H1 (cell line): ENCODE results near the gene GPS1. TPM values are rescaled to one million over a fixed set of nuclear protein-coding genes. Genes with fewer than 3 reads are reported as not detected.
A peak's percentile ranks its signal among the peaks of the same experiment; 100 is the strongest.

Experiments
- CTCF ChIA-PET: fragments of 300-600 bp; sonication (Branson Sonifier 250); formaldehyde crosslinking; loops from one replicate; lab custom pipeline; 2021; ENCODE audit not compliant: partially characterized antibody; lab: Charles Lee
- POLR2A ChIA-PET: fragments of 300-600 bp; sonication (Branson Sonifier 250); formaldehyde crosslinking; loops from one replicate; lab custom pipeline; 2021; ENCODE audit warnings: inconsistent platforms; ENCODE audit not compliant: partially characterized antibody; lab: Charles Lee
- DNase-seq, 2 experiments: peaks; one replicate each; pipeline versions ENCODE4 v3.0.0 to v3.0.0-alpha.2; 2010 to 2022; ENCODE audit warnings: low spot score in 2 of 2, low read depth in 1 of 2, mixed read lengths in 1 of 2
- FAIRE-seq: peaks from 2 replicates; lab custom pipeline; 2011; peaks lifted over from hg19 to GRCh38; lab: Jason Lieb, UNC
- H2AFZ ChIP-seq: 2 replicates; pipeline ENCODE4 v1.8.1; 2012; ENCODE audit warnings: low read length, inconsistent platforms
- H2AK5ac ChIP-seq: 2 replicates; pipeline ENCODE4 v1.6.1; 2013; ENCODE audit warnings: low read depth, low read length
- H2BK120ac ChIP-seq: replicated peaks from 2 replicates; pipeline ENCODE3; 2013; ENCODE audit warnings: low read depth, low read length, inconsistent platforms
- H2BK12ac ChIP-seq: 2 replicates; pipeline ENCODE4 v1.6.1; 2013; ENCODE audit warnings: low read depth, low read length
- H2BK15ac ChIP-seq: 2 replicates; pipeline ENCODE4 v1.6.1; 2013; ENCODE audit warnings: low read length
- H2BK20ac ChIP-seq: 2 replicates; pipeline ENCODE4 v1.6.1; 2013; ENCODE audit warnings: low read length
- H2BK5ac ChIP-seq: 2 replicates; pipeline ENCODE4 v1.6.1; 2013; ENCODE audit warnings: low read depth, low read length
- H3K14ac ChIP-seq: 2 replicates; pipeline ENCODE4 v1.6.1; 2013; ENCODE audit warnings: inconsistent platforms; ENCODE audit not compliant: insufficient read length
- H3K18ac ChIP-seq: 2 replicates; pipeline ENCODE4 v1.6.1; 2013; ENCODE audit warnings: low read length; ENCODE audit errors: extremely low read depth
- H3K23ac ChIP-seq: 2 replicates; pipeline ENCODE4 v1.6.1; 2013; ENCODE audit warnings: inconsistent platforms; ENCODE audit not compliant: insufficient read length
- H3K23me2 ChIP-seq: 2 replicates; pipeline ENCODE4 v1.6.1; 2013; ENCODE audit warnings: low read depth, low read length
- H3K27ac ChIP-seq: 2 replicates; pipeline ENCODE4 v1.6.1; 2011; ENCODE audit warnings: low read depth, low read length, inconsistent platforms
- H3K27me3 ChIP-seq, 4 experiments: replicated peaks in 1 of 4; 1 replicate in 1 of 4; 2 replicates in 3 of 4; pipeline versions ENCODE4 v1.6.1 to v1.8.1; 2011 to 2013; ENCODE audit warnings: low read length in 3 of 4, mild to moderate bottlenecking in 3 of 4, inconsistent platforms in 2 of 4, mixed read lengths in 2 of 4, moderate library complexity in 1 of 4; ENCODE audit not compliant: control insufficient read depth in 3 of 4, insufficient read depth in 3 of 4; ENCODE audit errors: extremely low read depth in 1 of 4
- H3K36me3 ChIP-seq, 4 experiments: 2 replicates each; pipeline versions ENCODE4 v1.6.1 to v1.8.1; 2011 to 2013; ENCODE audit warnings: mild to moderate bottlenecking in 4 of 4, low read length in 3 of 4, moderate library complexity in 2 of 4, control low read depth in 1 of 4, inconsistent platforms in 1 of 4; ENCODE audit not compliant: insufficient read depth in 4 of 4, control insufficient read depth in 2 of 4
- H3K4ac ChIP-seq: replicated peaks from 2 replicates; pipeline ENCODE3; 2013; ENCODE audit warnings: low read length, low read depth, mixed read lengths, inconsistent platforms; ENCODE audit not compliant: insufficient read length
- H3K4me1 ChIP-seq, 4 experiments: replicated peaks in 1 of 4; 1 replicate in 1 of 4; 2 replicates in 3 of 4; pipeline versions ENCODE4 v1.6.1 to v1.8.1; 2011 to 2013; ENCODE audit warnings: low read length in 3 of 4, inconsistent platforms in 2 of 4, mixed read lengths in 1 of 4; ENCODE audit not compliant: insufficient read depth in 4 of 4, control insufficient read depth in 3 of 4
- H3K4me2 ChIP-seq, 2 experiments: 2 replicates each; pipeline versions ENCODE4 v1.6.1 to v1.8.1; 2011 to 2013; ENCODE audit warnings: low read depth in 2 of 2, low read length in 2 of 2, control low read depth in 1 of 2, inconsistent platforms in 1 of 2, mild to moderate bottlenecking in 1 of 2; ENCODE audit not compliant: insufficient read depth in 1 of 2
- H3K4me3 ChIP-seq, 4 experiments: fragments of 200-600, 300-600 bp in 1 of 4; sonication (generic), shearing (Covaris generic), sonication (Bioruptor Twin) in 1 of 4; 2 replicates each; pipeline versions ENCODE4 v1.5.1 to v1.8.1; 2011 to 2016; ENCODE audit warnings: low read length in 4 of 4, low read depth in 3 of 4, control low read depth in 2 of 4, inconsistent platforms in 2 of 4, mild to moderate bottlenecking in 2 of 4, mixed read lengths in 1 of 4, moderate library complexity in 1 of 4; ENCODE audit not compliant: insufficient read depth in 2 of 4; ENCODE audit errors: extremely low read depth in 1 of 4
- H3K56ac ChIP-seq: replicated peaks from 2 replicates; pipeline ENCODE3; 2013; ENCODE audit warnings: low read depth, mild to moderate bottlenecking, mixed read lengths, low read length, inconsistent platforms; ENCODE audit not compliant: insufficient read length
- H3K79me1 ChIP-seq: 2 replicates; pipeline ENCODE4 v1.6.1; 2013; ENCODE audit warnings: low read depth, low read length, control low read depth
- H3K79me2 ChIP-seq, 2 experiments: 2 replicates each; pipeline versions ENCODE4 v1.6.1 to v1.8.1; 2012 to 2013; ENCODE audit warnings: low read length in 2 of 2, mild to moderate bottlenecking in 2 of 2, inconsistent platforms in 1 of 2; ENCODE audit not compliant: insufficient read depth in 2 of 2, control insufficient read depth in 1 of 2
- H3K9ac ChIP-seq, 4 experiments: replicated peaks in 1 of 4; 1 replicate in 1 of 4; 2 replicates in 3 of 4; pipeline versions ENCODE4 v1.6.1 to v1.8.1; 2011 to 2013; ENCODE audit warnings: low read depth in 3 of 4, low read length in 3 of 4, control low read depth in 2 of 4, mild to moderate bottlenecking in 2 of 4, moderate library complexity in 2 of 4, inconsistent platforms in 1 of 4; ENCODE audit errors: extremely low read depth in 1 of 4
- H3K9me3 ChIP-seq, 2 experiments: 2 replicates each; pipeline versions ENCODE4 v1.6.1 to v1.8.1; 2012 to 2013; ENCODE audit warnings: mild to moderate bottlenecking in 2 of 2, moderate library complexity in 2 of 2, control low read depth in 1 of 2, inconsistent platforms in 1 of 2, low read depth in 1 of 2, low read length in 1 of 2, mixed read lengths in 1 of 2; ENCODE audit not compliant: insufficient read depth in 2 of 2
- H4K20me1 ChIP-seq, 2 experiments: replicated peaks in 1 of 2; 2 replicates each; pipeline versions ENCODE3 to v1.8.1; 2011 to 2013; ENCODE audit warnings: inconsistent platforms in 2 of 2, low read length in 2 of 2, mild to moderate bottlenecking in 1 of 2; ENCODE audit not compliant: insufficient read depth in 2 of 2, control insufficient read depth in 1 of 2
- H4K5ac ChIP-seq: 2 replicates; pipeline ENCODE4 v1.6.1; 2013; ENCODE audit warnings: low read length, low read depth, mixed read lengths, inconsistent platforms; ENCODE audit not compliant: insufficient read length
- H4K8ac ChIP-seq: 2 replicates; pipeline ENCODE4 v1.8.0; 2013; ENCODE audit warnings: mild to moderate bottlenecking, moderate library complexity, low read length, inconsistent platforms; ENCODE audit not compliant: insufficient read depth; ENCODE audit errors: extremely low read depth
- H4K91ac ChIP-seq: replicated peaks from 2 replicates; pipeline ENCODE3; 2013; ENCODE audit warnings: low read length, mixed read lengths, inconsistent platforms; ENCODE audit not compliant: insufficient read length
- GTF2F1 ChIP-seq: IDR thresholded peaks from 2 replicates; pipeline ENCODE4 v1.6.1; 2012; ENCODE audit warnings: low read depth, low read length, improper control_type of control experiment, borderline replicate concordance
- WGBS, 2 experiments: shearing (Covaris generic) in 1 of 2; methylation state at CpG; one replicate each; pipeline versions ENCODE4 v1.1.6 to v1.1.7; 2013 to 2015; ENCODE audit warnings: low lambda C conversion rate in 2 of 2, mixed read lengths in 2 of 2, inconsistent platforms in 1 of 2, low coverage in 1 of 2, missing lambda C conversion rate in 1 of 2; ENCODE audit not compliant: insufficient replicate concordance in 2 of 2, insufficient coverage in 1 of 2, insufficient read length in 1 of 2; ENCODE audit errors: extremely low coverage in 1 of 2, missing lambda C conversion rate in 1 of 2; 5-methylcytosine and 5-hydroxymethylcytosine counted together
- polyA plus RNA-seq, 7 experiments: library from polyadenylated mRNA; depleted of rRNA in 3 of 7; stranded (reverse) in 5 of 7; unstranded in 2 of 7; fragments of >200 nt in 5 of 7; fragments of 200-250 nt in 2 of 7; gene quantifications; 1 replicate in 5 of 7; 2 replicates in 1 of 7; 4 replicates in 1 of 7; pipeline versions ENCODE4 v1.2.1 to v1.2.3, GENCODE V29; 2011 to 2013; ENCODE audit warnings: missing spikeins in 2 of 7, mixed read lengths in 2 of 7
- total RNA-seq: library from RNA; stranded (reverse); fragmentation: NEBNext Ultra II Directional; extraction: Animal tissue kit (Norgen Biotek cat#: 25700); gene quantifications from 2 replicates; pipeline ENCODE4 v1.2.1, GENCODE V29; 2021

The GPS1 gene
- total and polyA plus RNA-seq, 2 of the 8 experiments (the other 6 are each of a cell fraction or from before 2014, with no cell fraction given) = 153 to 277 TPM

GRCh38 chr17:82065638-82066303, 14.1 kb downstream of the GPS1 start, which contains the start of gene DUS1L:
Gene DUS1L, minus strand, starts transcription at chr17:82065804. Its CDS starts 745 bp downstream, at chr17:82065059.
- CTCF ChIA-PET = interaction anchor here (0.7 to 4.3 kb wide), 11 partner anchors 10 to 45 kb away, joined by 3 to 21 read pairs (median 3); partner anchors contain the start of genes DCXR, FASN and RAC3
- H2AK5ac ChIP-seq = no peak within 1 kb of the TSS
- TF ChIP-seq GTF2F1 = 0 out of 2 replicates have a peak, but pooled peaks have one; percentile 29

More at GRCh38 chr17:82065638-82066303, 14.1 kb downstream of the GPS1 start, which contains the start of gene DUS1L:
- Histone ChIP-seq H4K20me1 (peaks cover 0 to 3% of the 10 kb centered on the region in 2 experiments), H3K4me3 (peak within 1 kb of the TSS; percentile 53 to 93 (median 77)), H3K23ac (no peak within 1 kb of the TSS), H2BK20ac (no peak within 1 kb of the TSS), H3K27ac (no peak within 1 kb of the TSS), H2BK12ac (no peak within 1 kb of the TSS), H2BK5ac (no peak within 1 kb of the TSS), H3K9me3 (no peaks in the 10 kb centered on the region), H4K8ac (peak within 1 kb of the TSS; percentile 97), H3K79me1 (peaks cover 5% of the 10 kb centered on the region; the same call in 1 of the 2 replicates), H3K18ac (peak within 1 kb of the TSS; percentile 90), H3K9ac (peak within 1 kb of the TSS; percentile 4 to 93 (median 58); a peak in 6 of 7 replicates), H4K91ac (peak within 1 kb of the TSS; percentile 81), H4K5ac (peak within 1 kb of the TSS; percentile 88), H2BK15ac (no peak within 1 kb of the TSS), H3K14ac (no peak within 1 kb of the TSS), H2AFZ (peak within 1 kb of the TSS; percentile 74; the same call in 1 of the 2 replicates), H3K4ac (no peak within 1 kb of the TSS), H2BK120ac (no peak within 1 kb of the TSS), H3K27me3 (no peaks in the 10 kb centered on the region), H3K4me2 (peak within 1 kb of the TSS; percentile 37 to 79), H3K36me3 (peaks cover 2 to 12% (median 9%) of the 10 kb centered on the region in 4 experiments; a peak in 5 of 8 replicates), H3K79me2 (no peaks in the 10 kb centered on the region), H3K23me2 (peaks cover 8% of the 10 kb centered on the region; the same call in 1 of the 2 replicates), H3K4me1 (peaks cover 0 to 10% (median 5%) of the 10 kb centered on the region in 4 experiments; a peak in 5 of 7 replicates), H3K56ac (peak within 1 kb of the TSS; percentile 46)
- no peak for FAIRE-seq
- DNase-seq = peak in 1 of 2 experiments; percentile 85
- 30% methylated on average over 35 of the region's 88 CpGs; no CpG with 5 or more reads in 1 of the 2 experiments for WGBS, 2 experiments
- POLR2A ChIA-PET = interaction anchor here (0.7 to 16.2 kb wide), 15 partner anchors 10 to 140 kb away, joined by 3 to 161 read pairs (median 4); partner anchors contain the start of genes FASN, GPS1 and RFNG
